Type B pancreatic cell (in vitro differentiated cells): ENCODE data around the gene ZNF267. TPM values are rescaled to one million over a fixed set of nuclear protein-coding genes. Genes with fewer than 3 reads are reported as not detected.
"Not testable (repeated sequence)": the region's sequence is repeated elsewhere in the genome, so short reads cannot be mapped to it uniquely, and the experiment has no call there.

Experiments used
- DNase-seq: peaks from one replicate; pipeline ENCODE4 v3.0.0; 2021; ENCODE audit warnings: mixed read lengths; ENCODE audit not compliant: unreplicated experiment; ENCODE audit errors: extremely low spot score
- H3K27ac Mint-ChIP-seq: 2 replicates; pipeline ENCODE4 v1.8.0; 2021; ENCODE audit warnings: mild to moderate bottlenecking, mixed read lengths
- H3K27me3 Mint-ChIP-seq: 2 replicates; pipeline ENCODE4 v1.8.0; 2021; ENCODE audit warnings: mixed read lengths
- H3K36me3 Mint-ChIP-seq: 2 replicates; pipeline ENCODE4 v1.8.0; 2021; ENCODE audit warnings: mixed read lengths
- H3K4me1 Mint-ChIP-seq: one replicate; pipeline ENCODE4 v1.8.0; 2021; ENCODE audit warnings: mixed read lengths; ENCODE audit not compliant: unreplicated experiment
- H3K4me3 Mint-ChIP-seq: 2 replicates; pipeline ENCODE4 v1.8.0; 2021; ENCODE audit warnings: mild to moderate bottlenecking, mixed read lengths
- H3K9me3 Mint-ChIP-seq: 2 replicates; pipeline ENCODE4 v1.8.0; 2021; ENCODE audit warnings: mixed read lengths
- long read RNA-seq: library from polyadenylated mRNA; unstranded; transcript quantifications from one replicate; pipeline ENCODE4 v2.0.0, GENCODE V29; 2020
- total RNA-seq: library from RNA; stranded (reverse); gene quantifications from 2 replicates; pipeline ENCODE4 v1.2.1, GENCODE V29; 2021; ENCODE audit warnings: low replicate concordance
- TF ChIP-seq, protein P1 (sequence below): fragments of 200-600 bp; sonication (generic); conservative IDR thresholded peaks from 2 replicates; pipeline ENCODE4 v1.5.0; 2021; ENCODE audit warnings: antibody characterized with exemption, mild to moderate bottlenecking

The ZNF267 gene
- total RNA-seq, result 15.8 and 16.3 TPM in 2 replicates
- long read RNA-seq, transcript ZNF267-202 (5 exons, 680 nt), result minor isoform, 7 of 47 reads
- long read RNA-seq, transcript ZNF267-201 (4 exons, 3,317 nt), result major isoform, 38 of 47 reads
- long read RNA-seq, partial matches to known transcripts, result 0 of 47 reads
- long read RNA-seq, other reads (novel, unspliced or antisense), result 2 of 47 reads

GRCh38 chr16:31873556-31874365, at the start of gene ZNF267:
TSS of gene ZNF267 (plus strand) at chr16:31873807. CDS start at chr16:31873967, 160 bp downstream.
- Mint-ChIP-seq H3K27ac (peak within 1 kb of the TSS; percentile 86), H3K4me3 (peak within 1 kb of the TSS; percentile 86), H3K4me1 (peaks cover 25% of the 10 kb centered on the region), H3K27me3 (peaks cover 17% of the 10 kb centered on the region), H3K36me3 (peaks cover 13% of the 10 kb centered on the region), H3K9me3 (no peaks in the 10 kb centered on the region)
- TF ChIP-seq, protein P1, sequence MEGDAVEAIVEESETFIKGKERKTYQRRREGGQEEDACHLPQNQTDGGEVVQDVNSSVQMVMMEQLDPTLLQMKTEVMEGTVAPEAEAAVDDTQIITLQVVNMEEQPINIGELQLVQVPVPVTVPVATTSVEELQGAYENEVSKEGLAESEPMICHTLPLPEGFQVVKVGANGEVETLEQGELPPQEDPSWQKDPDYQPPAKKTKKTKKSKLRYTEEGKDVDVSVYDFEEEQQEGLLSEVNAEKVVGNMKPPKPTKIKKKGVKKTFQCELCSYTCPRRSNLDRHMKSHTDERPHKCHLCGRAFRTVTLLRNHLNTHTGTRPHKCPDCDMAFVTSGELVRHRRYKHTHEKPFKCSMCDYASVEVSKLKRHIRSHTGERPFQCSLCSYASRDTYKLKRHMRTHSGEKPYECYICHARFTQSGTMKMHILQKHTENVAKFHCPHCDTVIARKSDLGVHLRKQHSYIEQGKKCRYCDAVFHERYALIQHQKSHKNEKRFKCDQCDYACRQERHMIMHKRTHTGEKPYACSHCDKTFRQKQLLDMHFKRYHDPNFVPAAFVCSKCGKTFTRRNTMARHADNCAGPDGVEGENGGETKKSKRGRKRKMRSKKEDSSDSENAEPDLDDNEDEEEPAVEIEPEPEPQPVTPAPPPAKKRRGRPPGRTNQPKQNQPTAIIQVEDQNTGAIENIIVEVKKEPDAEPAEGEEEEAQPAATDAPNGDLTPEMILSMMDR, result no peak
- DNase-seq, result peak; percentile 90

DNA sequence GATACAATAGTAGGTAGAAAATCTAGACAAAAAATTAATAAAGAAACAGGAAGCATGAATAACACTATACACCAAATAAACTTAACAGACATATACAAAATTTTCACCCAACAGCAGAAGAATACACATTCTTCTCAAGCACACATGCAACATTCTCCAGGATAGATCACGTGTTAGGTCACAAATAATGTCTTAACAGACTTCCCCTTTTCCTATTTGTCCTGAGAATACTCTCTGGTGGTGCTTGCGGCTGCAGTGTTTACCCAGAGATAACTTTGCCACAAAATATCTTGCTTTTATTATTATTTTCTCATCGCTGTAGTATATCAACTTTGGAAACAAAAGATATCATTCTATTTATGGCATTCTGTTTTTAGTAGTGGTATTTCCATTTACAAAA, 40.6 kb upstream of the ZNF267 start:
- DNase-seq, result no peak
- Mint-ChIP-seq H3K27me3 (no peaks in the 10 kb centered on the region), H3K36me3 (no peaks in the 10 kb centered on the region), H3K4me3 (no peak overlapping the region), H3K4me1 (no peaks in the 10 kb centered on the region), H3K9me3 (peaks cover 4% of the 10 kb centered on the region), H3K27ac (no peak overlapping the region)
- TF ChIP-seq, protein P1, result no peak

- H3K36me3 Mint-ChIP-seq, H3K9me3 Mint-ChIP-seq: not testable (repeated sequence)
These were observed 37.2 kb upstream of the ZNF267 start for GRCh38 chr16:31836396-31836795.

GRCh38 chr16:31842864-31843263, 30.7 kb upstream of the ZNF267 start:
- H3K9me3 Mint-ChIP-seq, result peaks cover 14% of the 10 kb centered on the region
- DNase-seq, result no peak
- H3K27me3 Mint-ChIP-seq, result no peaks in the 10 kb centered on the region
- H3K4me1 Mint-ChIP-seq, result no peaks in the 10 kb centered on the region
- TF ChIP-seq, protein P1, result no peak
- no peak overlapping the region for H3K4me3 Mint-ChIP-seq
- no peaks in the 10 kb centered on the region for H3K36me3 Mint-ChIP-seq
- H3K27ac Mint-ChIP-seq, result no peak overlapping the region

More at GRCh38 chr16:31836396-31836795, 37.2 kb upstream of the ZNF267 start:
- H3K27me3 Mint-ChIP-seq, DNase-seq, H3K4me1 Mint-ChIP-seq, H3K4me3 Mint-ChIP-seq, H3K27ac Mint-ChIP-seq: not testable (repeated sequence)

- H3K4me1 Mint-ChIP-seq, H3K27ac Mint-ChIP-seq, H3K4me3 Mint-ChIP-seq, H3K27me3 Mint-ChIP-seq, H3K36me3 Mint-ChIP-seq, DNase-seq: not testable (repeated sequence)
- peaks cover 20% of the 10 kb centered on the region for H3K9me3 Mint-ChIP-seq
These were observed 25.0 kb upstream of the ZNF267 start for GRCh38 chr16:31848572-31848971.

DNA sequence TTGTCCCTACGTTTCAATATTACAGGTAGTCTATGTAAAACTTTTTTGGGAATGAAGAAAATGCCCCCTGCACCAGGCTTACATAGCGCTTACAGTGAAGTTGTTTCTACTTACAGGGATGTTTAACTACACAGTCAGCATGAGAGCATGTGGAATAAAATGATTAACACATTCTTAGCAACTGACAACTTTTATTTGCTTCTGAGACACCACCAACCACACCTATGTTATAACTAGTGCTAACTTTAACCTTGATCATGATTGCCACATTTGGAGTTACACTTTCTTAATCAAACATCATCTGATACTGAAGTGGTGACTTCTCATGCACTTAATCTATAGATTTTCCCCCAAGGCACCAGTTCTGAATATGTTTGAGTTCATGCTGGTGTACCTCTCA, 20.3 kb upstream of the ZNF267 start:
- Mint-ChIP-seq H3K9me3 (peaks cover 5% of the 10 kb centered on the region), H3K27ac (no peak overlapping the region), H3K27me3 (peaks cover 11% of the 10 kb centered on the region), H3K4me1 (no peaks in the 10 kb centered on the region), H3K36me3 (no peaks in the 10 kb centered on the region), H3K4me3 (no peak overlapping the region)
- TF ChIP-seq, protein P1, result no peak
- DNase-seq, result no peak
